ENCODE results near the gene XCR1. TPM values are rescaled to one million over a fixed set of nuclear protein-coding genes. Genes with fewer than 3 reads are reported as not detected.

XCR1 gene
- total RNA-seq, 1 experiment from 2014 or later = 0.02 TPM

DNA sequence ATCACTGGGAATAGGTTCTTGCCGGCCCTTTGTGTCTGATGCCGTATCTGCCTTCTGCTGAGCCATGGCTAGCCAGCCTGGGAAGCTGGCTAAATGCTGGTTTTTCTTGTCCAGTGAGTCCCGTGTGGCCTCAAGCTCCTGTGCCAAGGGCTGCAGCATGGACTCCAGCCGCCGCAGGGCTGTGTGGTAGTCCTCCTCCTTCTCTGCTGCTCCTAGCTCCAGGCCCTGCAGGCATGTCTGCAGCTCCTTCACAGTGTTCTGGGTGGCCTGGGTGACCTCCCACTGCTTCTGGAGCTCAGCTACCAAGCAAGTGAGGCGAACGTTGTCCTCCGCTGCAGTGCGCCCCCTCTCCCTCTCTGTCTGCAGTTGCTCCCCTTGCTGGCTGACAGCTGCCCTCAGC lies 59.1 kb downstream of the XCR1 start:
- ChIA-PET CTCF (interaction anchor here (0.8 to 4.0 kb wide), 5 partner anchors 18 to 459 kb away, joined by 4 to 25 read pairs (median 6); partner anchors contain the start of gene CCR1), POLR2A (no interaction called here)
- no peak overlapping the region for H3K4me3 Mint-ChIP-seq
- DNase-seq (ENCODE audit: low spot score) (no peak), ATAC-seq (no peak)
- no peaks in the 10 kb centered on the region for H3K9me3 Mint-ChIP-seq
- H3K27ac Mint-ChIP-seq = no peak overlapping the region
- peaks cover 55% of the 10 kb centered on the region for H3K36me3 Mint-ChIP-seq
- no peaks in the 10 kb centered on the region for H3K27me3 Mint-ChIP-seq (ENCODE audit: low read depth)
- TF ChIP-seq ATF6 (CRISPR knock-in tag; IDR thresholded peaks at IDR 0.05) = no peak
- TF ChIP-seq, protein P1, sequence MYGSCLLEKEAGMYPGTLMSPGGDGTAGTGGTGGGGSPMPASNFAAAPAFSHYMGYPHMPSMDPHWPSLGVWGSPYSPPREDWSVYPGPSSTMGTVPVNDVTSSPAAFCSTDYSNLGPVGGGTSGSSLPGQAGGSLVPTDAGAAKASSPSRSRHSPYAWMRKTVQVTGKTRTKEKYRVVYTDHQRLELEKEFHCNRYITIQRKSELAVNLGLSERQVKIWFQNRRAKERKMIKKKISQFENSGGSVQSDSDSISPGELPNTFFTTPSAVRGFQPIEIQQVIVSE (CRISPR knock-in tag; IDR thresholded peaks at IDR 0.05; ENCODE audit: borderline replicate concordance) = no peak
- TF ChIP-seq SP1 (CRISPR knock-in tag; conservative IDR thresholded peaks at IDR 0.05) = no peak
- TF ChIP-seq PRDM15 (CRISPR knock-in tag; IDR thresholded peaks at IDR 0.05) = no peak
- TF ChIP-seq NR2C2 (CRISPR knock-in tag; IDR thresholded peaks at IDR 0.05) = no peak
- TF ChIP-seq CREB1 (CRISPR knock-in tag; IDR thresholded peaks at IDR 0.05) = no peak
- H3K4me1 Mint-ChIP-seq = no peaks in the 10 kb centered on the region

- ChIA-PET POLR2A (no interaction called here), CTCF (interaction anchor here (0.8 to 4.0 kb wide), 5 partner anchors 18 to 459 kb away, joined by 4 to 25 read pairs (median 6); partner anchors contain the start of gene CCR1)
- H3K4me3 Mint-ChIP-seq = no peak overlapping the region
- H3K27ac Mint-ChIP-seq = no peak overlapping the region
- ATAC-seq = no peak
- H3K9me3 Mint-ChIP-seq = no peaks in the 10 kb centered on the region
- H3K4me1 Mint-ChIP-seq = no peaks in the 10 kb centered on the region
- H3K27me3 Mint-ChIP-seq (ENCODE audit: low read depth) = no peaks in the 10 kb centered on the region
- no peak for DNase-seq (ENCODE audit: low spot score)
- peaks cover 59% of the 10 kb centered on the region for H3K36me3 Mint-ChIP-seq
- TF ChIP-seq ZBTB43 (CRISPR knock-in tag; IDR thresholded peaks at IDR 0.05) (no peak), EMX1 (CRISPR knock-in tag; IDR thresholded peaks at IDR 0.05) (no peak), FOXK1 (CRISPR knock-in tag; IDR thresholded peaks at IDR 0.05) (no peak), ZNF219 (CRISPR knock-in tag; IDR thresholded peaks at IDR 0.05; ENCODE audit: borderline replicate concordance) (no peak), AFF4 (CRISPR knock-in tag; IDR thresholded peaks at IDR 0.05; ENCODE audit: borderline replicate concordance) (no peak), RORB (CRISPR knock-in tag; IDR thresholded peaks at IDR 0.05) (no peak), IRF2 (CRISPR knock-in tag; IDR thresholded peaks at IDR 0.05; ENCODE audit: borderline replicate concordance, low read depth) (no peak), ZNF138 (CRISPR knock-in tag; conservative IDR thresholded peaks at IDR 0.05) (no peak), CREB1 (CRISPR knock-in tag; IDR thresholded peaks at IDR 0.05) (no peak)
- TF ChIP-seq, protein P2, sequence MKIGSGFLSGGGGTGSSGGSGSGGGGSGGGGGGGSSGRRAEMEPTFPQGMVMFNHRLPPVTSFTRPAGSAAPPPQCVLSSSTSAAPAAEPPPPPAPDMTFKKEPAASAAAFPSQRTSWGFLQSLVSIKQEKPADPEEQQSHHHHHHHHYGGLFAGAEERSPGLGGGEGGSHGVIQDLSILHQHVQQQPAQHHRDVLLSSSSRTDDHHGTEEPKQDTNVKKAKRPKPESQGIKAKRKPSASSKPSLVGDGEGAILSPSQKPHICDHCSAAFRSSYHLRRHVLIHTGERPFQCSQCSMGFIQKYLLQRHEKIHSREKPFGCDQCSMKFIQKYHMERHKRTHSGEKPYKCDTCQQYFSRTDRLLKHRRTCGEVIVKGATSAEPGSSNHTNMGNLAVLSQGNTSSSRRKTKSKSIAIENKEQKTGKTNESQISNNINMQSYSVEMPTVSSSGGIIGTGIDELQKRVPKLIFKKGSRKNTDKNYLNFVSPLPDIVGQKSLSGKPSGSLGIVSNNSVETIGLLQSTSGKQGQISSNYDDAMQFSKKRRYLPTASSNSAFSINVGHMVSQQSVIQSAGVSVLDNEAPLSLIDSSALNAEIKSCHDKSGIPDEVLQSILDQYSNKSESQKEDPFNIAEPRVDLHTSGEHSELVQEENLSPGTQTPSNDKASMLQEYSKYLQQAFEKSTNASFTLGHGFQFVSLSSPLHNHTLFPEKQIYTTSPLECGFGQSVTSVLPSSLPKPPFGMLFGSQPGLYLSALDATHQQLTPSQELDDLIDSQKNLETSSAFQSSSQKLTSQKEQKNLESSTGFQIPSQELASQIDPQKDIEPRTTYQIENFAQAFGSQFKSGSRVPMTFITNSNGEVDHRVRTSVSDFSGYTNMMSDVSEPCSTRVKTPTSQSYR (CRISPR knock-in tag; IDR thresholded peaks at IDR 0.05) = no peak
- TF ChIP-seq, protein P3, sequence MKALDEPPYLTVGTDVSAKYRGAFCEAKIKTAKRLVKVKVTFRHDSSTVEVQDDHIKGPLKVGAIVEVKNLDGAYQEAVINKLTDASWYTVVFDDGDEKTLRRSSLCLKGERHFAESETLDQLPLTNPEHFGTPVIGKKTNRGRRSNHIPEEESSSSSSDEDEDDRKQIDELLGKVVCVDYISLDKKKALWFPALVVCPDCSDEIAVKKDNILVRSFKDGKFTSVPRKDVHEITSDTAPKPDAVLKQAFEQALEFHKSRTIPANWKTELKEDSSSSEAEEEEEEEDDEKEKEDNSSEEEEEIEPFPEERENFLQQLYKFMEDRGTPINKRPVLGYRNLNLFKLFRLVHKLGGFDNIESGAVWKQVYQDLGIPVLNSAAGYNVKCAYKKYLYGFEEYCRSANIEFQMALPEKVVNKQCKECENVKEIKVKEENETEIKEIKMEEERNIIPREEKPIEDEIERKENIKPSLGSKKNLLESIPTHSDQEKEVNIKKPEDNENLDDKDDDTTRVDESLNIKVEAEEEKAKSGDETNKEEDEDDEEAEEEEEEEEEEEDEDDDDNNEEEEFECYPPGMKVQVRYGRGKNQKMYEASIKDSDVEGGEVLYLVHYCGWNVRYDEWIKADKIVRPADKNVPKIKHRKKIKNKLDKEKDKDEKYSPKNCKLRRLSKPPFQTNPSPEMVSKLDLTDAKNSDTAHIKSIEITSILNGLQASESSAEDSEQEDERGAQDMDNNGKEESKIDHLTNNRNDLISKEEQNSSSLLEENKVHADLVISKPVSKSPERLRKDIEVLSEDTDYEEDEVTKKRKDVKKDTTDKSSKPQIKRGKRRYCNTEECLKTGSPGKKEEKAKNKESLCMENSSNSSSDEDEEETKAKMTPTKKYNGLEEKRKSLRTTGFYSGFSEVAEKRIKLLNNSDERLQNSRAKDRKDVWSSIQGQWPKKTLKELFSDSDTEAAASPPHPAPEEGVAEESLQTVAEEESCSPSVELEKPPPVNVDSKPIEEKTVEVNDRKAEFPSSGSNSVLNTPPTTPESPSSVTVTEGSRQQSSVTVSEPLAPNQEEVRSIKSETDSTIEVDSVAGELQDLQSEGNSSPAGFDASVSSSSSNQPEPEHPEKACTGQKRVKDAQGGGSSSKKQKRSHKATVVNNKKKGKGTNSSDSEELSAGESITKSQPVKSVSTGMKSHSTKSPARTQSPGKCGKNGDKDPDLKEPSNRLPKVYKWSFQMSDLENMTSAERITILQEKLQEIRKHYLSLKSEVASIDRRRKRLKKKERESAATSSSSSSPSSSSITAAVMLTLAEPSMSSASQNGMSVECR (CRISPR knock-in tag; IDR thresholded peaks at IDR 0.05; ENCODE audit: borderline replicate concordance) = no peak
These were observed 59.6 kb downstream of the XCR1 start for GRCh38 chr3:45967724-45968123.
